ENCODE results near the gene CD180. TPM values are rescaled to one million over a fixed set of nuclear protein-coding genes. Genes with fewer than 3 reads are reported as not detected.

Gene CD180
- total RNA-seq, 1 experiment from 2014 or later = not detected

DNA sequence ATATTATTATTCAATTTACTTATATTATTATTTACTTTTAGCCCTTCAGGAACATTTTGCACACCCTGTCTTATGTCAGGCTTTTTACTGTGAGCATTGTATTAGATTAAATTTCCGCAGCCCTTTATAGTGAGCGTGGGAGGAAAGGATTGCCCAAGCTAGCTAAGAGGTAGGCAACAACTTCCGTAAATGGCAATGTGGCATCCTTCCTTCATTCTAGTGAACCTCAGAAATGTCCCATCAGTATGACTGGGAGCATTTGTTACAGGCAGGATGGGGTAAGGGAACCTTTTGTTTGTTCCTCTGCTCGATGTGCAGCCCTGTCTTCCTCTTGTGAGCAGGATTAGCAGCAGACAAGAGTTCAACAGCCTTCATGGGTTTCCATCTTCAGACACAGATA, 6.2 kb upstream of the CD180 start:
- H3K27me3 ChIP-seq = peaks cover 3% of the 10 kb centered on the region
- DNase-seq = no peak
- no peaks in the 10 kb centered on the region for H3K4me1 ChIP-seq
- H3K4me3 ChIP-seq = no peak overlapping the region
- no peaks in the 10 kb centered on the region for H3K9me3 ChIP-seq (replicated peaks)
- no peaks in the 10 kb centered on the region for H3K36me3 ChIP-seq
- H3K27ac ChIP-seq = no peak overlapping the region

DNA sequence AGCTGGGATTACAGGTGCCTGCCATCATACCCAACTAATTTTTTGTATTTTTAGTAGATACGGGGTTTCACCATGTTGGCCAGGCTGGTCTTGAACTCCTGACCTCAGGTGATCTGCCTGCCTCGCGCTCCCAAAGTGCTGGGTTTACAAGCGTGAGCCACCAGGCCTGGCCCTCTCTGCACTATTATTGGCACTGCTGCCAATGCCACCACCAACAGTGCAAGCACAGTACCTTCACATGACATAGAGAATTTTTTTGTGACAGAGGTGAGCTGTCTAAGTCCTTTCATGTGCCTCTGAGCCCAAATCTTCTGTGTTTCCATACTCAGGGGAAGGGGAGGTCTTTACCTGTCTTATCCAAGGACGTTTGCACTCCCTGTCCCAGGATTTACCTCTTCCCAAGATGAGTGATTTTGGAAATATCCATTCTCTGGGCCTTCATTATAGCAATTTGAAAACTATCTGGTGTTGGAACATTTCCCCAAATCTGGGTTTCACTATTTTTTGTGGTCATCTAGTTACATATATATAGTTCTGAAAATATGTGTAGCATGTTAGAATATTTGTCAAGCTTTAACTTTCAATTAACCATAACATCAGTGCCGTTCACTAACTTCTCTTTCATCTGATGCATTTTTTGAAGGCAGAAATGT, 5.4 kb upstream of the CD180 start:
- H3K27me3 ChIP-seq = peaks cover 3% of the 10 kb centered on the region
- H3K4me3 ChIP-seq = no peak overlapping the region
- DNase-seq = no peak

DNA sequence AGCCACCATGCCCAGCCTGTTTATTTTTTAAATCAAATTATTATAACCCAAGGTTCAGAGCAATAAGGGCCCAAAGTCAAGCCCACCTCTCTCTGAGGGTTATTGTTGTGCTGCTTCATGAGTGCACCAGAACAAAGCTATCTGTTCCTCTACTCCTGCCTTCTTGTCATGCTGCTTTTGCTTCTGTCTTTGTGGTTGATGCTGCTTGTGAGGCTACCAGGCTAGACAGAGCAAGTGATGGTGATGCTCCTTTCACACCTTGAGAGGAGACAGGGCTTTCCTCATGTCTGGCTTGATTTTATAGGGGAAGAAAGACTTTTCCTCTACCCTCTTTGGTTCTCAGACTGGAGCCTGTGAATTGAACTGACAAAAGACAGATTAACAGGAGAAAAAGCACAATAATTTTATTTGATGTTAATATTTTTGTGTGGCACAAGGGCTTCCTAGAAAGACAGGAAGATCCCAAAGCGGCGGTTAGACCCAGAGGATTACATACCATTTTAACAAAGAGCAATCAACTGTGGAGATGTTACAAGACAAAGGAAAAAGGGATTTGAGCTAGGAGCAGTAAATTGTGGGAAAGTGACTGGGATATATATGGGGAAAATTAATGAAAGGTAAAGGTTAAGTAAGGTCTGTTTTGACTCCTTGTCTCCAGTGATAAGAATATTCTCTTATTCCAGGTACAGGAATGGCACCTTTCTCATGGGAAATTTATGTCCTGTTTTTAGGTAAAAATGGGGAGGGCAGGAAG, 4.4 kb upstream of the CD180 start:
- Histone ChIP-seq H3K9me3 (replicated peaks) (no peaks in the 10 kb centered on the region), H3K36me3 (no peaks in the 10 kb centered on the region), H3K27me3 (peaks cover 3% of the 10 kb centered on the region), H3K4me3 (no peak overlapping the region), H3K27ac (no peak overlapping the region), H3K4me1 (no peaks in the 10 kb centered on the region)
- DNase-seq = no peak

More for the DNA sequence above, 5.4 kb upstream of the CD180 start:
- Histone ChIP-seq H3K4me1 (no peaks in the 10 kb centered on the region), H3K27ac (no peak overlapping the region), H3K36me3 (no peaks in the 10 kb centered on the region), H3K9me3 (replicated peaks) (no peaks in the 10 kb centered on the region)

DNA sequence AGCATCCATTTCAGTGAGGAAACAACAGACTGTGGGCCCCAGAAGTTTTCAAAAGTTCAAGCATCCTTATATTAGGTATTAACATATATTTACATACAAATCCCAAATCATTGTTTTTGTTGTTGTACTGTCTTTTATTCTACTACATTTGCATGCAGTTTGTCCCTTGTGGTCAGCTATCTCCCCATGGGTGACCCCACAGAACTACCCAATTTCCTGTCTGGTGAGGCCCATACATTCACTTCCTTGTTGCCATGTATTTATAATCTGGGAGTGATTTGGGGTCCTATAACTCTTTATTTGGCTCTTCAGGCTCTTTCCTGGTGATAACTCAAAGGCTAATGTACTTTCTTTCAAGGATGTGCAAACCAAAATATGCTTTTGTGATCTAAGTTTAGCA, 3.3 kb upstream of the CD180 start:
- Histone ChIP-seq H3K36me3 (no peaks in the 10 kb centered on the region), H3K27me3 (no peaks in the 10 kb centered on the region; the same call in 1 of the 2 replicates), H3K4me1 (no peaks in the 10 kb centered on the region), H3K9me3 (replicated peaks) (no peaks in the 10 kb centered on the region), H3K4me3 (no peak overlapping the region), H3K27ac (no peak overlapping the region)
- no peak for DNase-seq

DNA sequence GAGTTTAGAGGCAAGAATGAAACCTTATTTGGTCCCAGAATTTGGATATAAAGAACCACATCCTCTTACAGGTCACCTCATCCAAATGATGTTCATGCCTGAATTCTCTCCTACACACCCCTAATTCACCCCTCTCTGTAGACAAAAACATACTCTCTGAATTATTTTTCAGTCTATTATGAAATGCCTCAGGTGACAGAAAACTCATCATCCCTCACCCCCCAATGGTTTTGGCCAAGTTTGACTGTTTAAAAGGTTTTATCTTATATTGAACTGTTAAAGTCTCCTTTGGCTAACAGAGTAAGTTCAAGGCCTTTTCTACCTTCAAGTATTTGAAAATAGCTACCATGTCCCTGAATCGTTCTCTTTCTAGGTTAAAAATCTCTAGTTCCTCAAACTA, 2.3 kb upstream of the CD180 start:
- H3K27me3 ChIP-seq = no peaks in the 10 kb centered on the region; the same call in 1 of the 2 replicates
- H3K4me1 ChIP-seq = no peaks in the 10 kb centered on the region
- no peaks in the 10 kb centered on the region for H3K36me3 ChIP-seq
- DNase-seq = no peak
- H3K4me3 ChIP-seq = no peak overlapping the region
- no peak overlapping the region for H3K27ac ChIP-seq
- no peaks in the 10 kb centered on the region for H3K9me3 ChIP-seq (replicated peaks)

DNA sequence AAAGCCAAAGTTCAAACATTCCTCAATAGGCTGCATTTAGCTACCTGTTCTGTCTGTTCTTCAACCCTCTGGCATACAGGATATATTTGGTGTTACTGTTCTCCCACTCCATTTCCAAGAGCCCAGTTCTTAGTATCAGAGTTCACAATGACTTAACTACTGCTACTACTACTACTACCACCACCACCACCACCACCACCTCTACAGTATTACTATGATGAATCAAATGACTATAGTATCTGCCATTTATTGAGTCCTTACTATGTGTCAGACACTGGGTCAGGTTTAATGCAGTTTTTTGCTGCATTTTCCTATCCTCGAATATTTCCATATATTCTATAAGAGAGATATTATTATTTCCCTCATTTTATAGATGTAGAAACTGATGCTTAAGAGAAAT, 937 bp upstream of the CD180 start:
- Histone ChIP-seq H3K27me3 (no peaks in the 10 kb centered on the region; the same call in 1 of the 2 replicates), H3K36me3 (no peaks in the 10 kb centered on the region), H3K9me3 (replicated peaks) (no peaks in the 10 kb centered on the region), H3K4me3 (no peak overlapping the region), H3K4me1 (no peaks in the 10 kb centered on the region), H3K27ac (no peak overlapping the region)
- DNase-seq = no peak

DNA sequence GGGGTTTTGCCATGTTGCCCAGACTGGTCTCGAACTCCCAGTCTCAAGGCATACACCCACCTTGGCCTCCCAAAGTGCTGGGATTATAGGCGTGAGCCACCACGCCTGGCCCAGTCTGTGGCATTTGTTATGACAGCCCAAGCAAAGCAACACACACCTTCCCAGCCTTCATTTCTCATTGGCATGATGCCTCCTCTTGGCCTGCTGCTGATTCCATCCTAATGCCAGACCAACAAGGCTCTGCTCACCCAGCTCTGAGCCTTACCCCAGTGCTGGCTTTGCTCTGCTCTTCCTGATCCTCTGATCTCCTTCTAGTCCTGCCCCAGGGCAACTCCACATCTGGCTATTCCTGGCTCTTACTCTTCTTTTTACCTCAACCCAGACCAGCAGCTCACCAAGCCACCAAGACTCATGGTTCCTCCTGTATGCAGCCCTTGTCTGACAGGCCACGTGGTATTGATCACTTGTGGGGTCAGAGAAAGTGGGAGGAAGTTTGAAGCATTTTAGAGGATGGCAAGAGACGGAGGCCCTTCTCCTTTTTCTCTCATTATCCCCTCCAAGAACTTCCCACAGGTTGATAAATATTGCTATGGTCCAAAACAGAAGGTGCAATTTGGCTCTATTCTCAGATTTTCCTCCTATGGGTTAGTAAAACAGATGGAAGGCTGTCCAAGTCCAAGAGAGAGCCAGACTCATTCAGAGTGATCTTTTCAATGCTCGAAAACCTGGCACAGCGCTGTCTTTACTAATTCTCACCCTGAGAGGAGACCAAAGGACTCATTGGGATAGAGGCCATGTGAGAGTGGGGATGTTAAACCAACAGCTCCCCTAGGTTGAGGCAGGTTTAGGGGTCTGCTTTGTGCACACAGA, 958 bp downstream of the CD180 start:
- Histone ChIP-seq H3K4me3 (no peak overlapping the region), H3K27ac (no peak overlapping the region), H3K27me3 (no peaks in the 10 kb centered on the region), H3K4me1 (no peaks in the 10 kb centered on the region), H3K9me3 (replicated peaks) (no peaks in the 10 kb centered on the region), H3K36me3 (no peaks in the 10 kb centered on the region)
- DNase-seq = no peak

DNA sequence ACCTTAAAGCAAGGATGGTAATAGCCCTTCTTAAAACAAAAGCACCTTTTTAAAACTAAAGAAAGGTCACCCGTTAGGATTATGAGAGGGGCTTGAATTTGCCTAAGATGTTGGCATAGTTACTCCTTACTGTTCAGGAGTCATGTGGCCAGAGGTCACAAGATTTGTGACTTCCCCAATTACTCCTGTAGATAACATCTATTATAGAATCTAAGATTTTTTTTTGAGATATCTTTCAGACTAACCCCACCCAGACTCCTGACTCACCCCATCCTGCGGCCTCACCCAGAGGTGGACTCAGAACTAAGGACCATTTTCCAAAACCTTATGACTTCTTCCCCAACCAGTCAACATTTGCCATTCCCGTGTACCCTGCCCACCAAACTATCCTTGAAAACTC, 2.4 kb downstream of the CD180 start:
- no peaks in the 10 kb centered on the region for H3K27me3 ChIP-seq
- no peak overlapping the region for H3K4me3 ChIP-seq
- H3K36me3 ChIP-seq = no peaks in the 10 kb centered on the region
- H3K27ac ChIP-seq = no peak overlapping the region
- DNase-seq = no peak
- peaks cover 4% of the 10 kb centered on the region; the same call in 1 of the 2 replicates for H3K9me3 ChIP-seq (replicated peaks)
- H3K4me1 ChIP-seq = no peaks in the 10 kb centered on the region

DNA sequence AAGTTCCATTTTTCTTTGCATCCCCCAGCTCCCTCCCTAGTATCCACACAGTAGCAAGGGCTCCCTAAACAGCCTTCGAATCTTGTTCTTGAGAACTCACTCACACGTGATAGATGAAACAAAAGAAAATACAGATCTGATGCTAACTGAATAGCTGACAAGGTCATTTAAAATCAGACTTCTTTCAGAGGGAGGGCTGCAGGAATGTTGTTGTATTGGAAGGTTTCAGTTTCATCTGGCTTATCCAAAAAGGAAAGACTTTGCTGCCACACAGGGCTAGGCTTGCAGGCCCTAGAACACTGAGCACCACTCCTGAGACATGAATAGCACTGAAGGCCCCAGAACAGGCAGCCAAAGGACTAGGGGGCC, 3.2 kb downstream of the CD180 start:
- H3K36me3 ChIP-seq = no peaks in the 10 kb centered on the region
- H3K4me3 ChIP-seq = no peak overlapping the region
- DNase-seq = no peak
- H3K4me1 ChIP-seq = no peaks in the 10 kb centered on the region
- H3K27me3 ChIP-seq = no peaks in the 10 kb centered on the region
- no peak overlapping the region for H3K27ac ChIP-seq
- peaks cover 4% of the 10 kb centered on the region; the same call in 1 of the 2 replicates for H3K9me3 ChIP-seq (replicated peaks)

DNA sequence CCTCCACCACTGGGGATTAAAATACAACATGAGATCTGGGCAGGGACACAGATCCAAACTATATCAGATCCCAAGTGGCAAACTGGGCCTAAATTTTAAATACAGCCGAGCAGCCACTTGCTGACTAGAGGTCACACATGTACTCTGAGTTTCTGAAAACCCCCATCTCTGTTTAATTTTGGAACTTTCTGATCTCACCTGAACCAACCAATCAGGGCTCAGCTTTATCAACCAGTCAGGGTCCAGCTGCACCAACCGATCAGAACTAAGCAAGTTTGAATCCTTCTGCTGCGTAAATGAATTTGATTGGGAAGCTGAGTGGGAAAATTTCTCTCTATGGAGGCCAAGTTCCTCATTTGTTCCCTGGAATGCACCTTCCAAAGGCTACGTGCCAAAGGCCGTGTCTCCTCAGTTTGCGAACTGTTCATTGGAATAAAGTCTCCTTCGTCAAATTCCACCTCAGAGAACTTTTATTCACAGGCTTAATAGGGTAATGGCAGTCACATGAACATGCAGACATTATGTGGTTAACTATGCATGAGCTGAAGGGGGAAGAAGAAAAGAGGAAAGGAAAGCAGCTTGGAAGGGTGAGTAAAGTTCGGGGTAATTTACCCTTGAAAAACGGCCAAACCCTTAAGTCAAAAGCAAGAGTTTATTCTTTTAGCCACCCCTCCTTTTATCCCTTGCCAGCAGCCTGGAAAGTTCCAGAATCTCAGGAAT, 3.7 kb downstream of the CD180 start:
- no peaks in the 10 kb centered on the region for H3K36me3 ChIP-seq
- H3K4me3 ChIP-seq = no peak overlapping the region
- H3K27ac ChIP-seq = no peak overlapping the region
- DNase-seq = no peak
- H3K9me3 ChIP-seq (replicated peaks) = peaks cover 4% of the 10 kb centered on the region; the same call in 1 of the 2 replicates
- no peaks in the 10 kb centered on the region for H3K27me3 ChIP-seq
- no peaks in the 10 kb centered on the region for H3K4me1 ChIP-seq

DNA sequence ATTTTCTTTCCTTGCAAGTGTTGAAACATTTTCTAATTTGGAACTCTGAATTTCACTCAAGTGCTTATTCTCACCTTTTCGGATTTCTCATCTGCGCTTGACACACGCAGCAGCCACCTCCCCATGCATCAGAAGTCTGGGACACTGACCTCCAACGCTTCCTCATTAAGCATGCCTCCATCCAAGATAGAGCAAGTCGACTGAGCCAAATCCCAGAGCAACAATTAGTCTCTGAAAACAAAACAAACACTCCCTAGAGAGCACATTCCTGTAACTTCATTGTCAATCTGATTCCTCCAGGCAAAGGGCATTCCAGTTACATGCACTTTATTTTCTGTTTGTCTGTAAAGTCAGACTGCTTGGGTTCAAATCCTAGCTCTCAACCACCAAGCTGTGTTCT, 5.7 kb downstream of the CD180 start:
- peaks cover 4% of the 10 kb centered on the region; the same call in 1 of the 2 replicates for H3K9me3 ChIP-seq (replicated peaks)
- H3K27me3 ChIP-seq = no peaks in the 10 kb centered on the region
- no peak overlapping the region for H3K27ac ChIP-seq
- no peaks in the 10 kb centered on the region for H3K4me1 ChIP-seq
- no peak overlapping the region for H3K4me3 ChIP-seq
- DNase-seq = no peak
- no peaks in the 10 kb centered on the region for H3K36me3 ChIP-seq

DNA sequence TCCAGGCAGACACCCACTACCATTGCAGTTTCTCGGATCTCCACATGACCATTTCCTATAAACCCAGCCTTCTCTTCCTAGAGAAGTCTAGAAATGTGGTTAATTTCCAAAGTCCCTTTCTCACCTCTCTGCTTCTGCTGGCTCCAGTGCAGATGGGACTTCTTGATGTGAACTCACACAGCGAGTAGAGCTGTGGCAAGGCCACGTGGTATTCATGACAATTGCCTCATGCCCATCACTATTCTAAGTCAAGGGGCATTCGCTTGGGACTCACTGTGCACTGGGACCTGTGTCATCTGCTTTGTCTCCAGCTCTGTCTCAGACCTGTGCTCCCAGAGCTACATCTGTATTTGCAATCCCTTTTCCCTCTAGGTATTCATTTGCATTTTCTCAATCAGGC, 6.2 kb downstream of the CD180 start:
- no peaks in the 10 kb centered on the region for H3K27me3 ChIP-seq
- no peak overlapping the region for H3K4me3 ChIP-seq
- no peaks in the 10 kb centered on the region for H3K36me3 ChIP-seq
- H3K4me1 ChIP-seq = no peaks in the 10 kb centered on the region
- DNase-seq = no peak
- H3K9me3 ChIP-seq (replicated peaks) = peaks cover 4% of the 10 kb centered on the region; the same call in 1 of the 2 replicates
- H3K27ac ChIP-seq = no peak overlapping the region

DNA sequence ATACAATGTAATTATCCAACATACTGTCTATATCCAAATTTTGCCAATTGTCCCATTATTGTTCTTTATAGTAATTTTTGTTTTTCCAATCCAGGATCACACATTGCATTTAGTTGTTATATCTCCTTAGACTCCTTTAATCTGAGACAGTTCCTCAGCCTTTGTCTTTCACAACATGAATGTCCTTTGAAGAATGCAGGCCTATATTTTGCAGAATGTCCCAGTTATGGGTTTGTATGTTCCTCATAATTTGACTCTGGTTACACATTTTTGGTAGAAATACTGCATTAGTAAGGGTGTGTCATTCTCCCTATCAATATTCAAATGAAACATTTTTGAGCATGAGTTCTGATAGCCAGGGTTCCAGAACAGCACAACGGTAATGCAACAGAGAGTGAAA, 6.7 kb downstream of the CD180 start:
- Histone ChIP-seq H3K9me3 (replicated peaks) (peaks cover 4% of the 10 kb centered on the region; the same call in 1 of the 2 replicates), H3K27me3 (no peaks in the 10 kb centered on the region), H3K27ac (no peak overlapping the region), H3K36me3 (no peaks in the 10 kb centered on the region), H3K4me3 (no peak overlapping the region), H3K4me1 (no peaks in the 10 kb centered on the region)
- DNase-seq = no peak

DNA sequence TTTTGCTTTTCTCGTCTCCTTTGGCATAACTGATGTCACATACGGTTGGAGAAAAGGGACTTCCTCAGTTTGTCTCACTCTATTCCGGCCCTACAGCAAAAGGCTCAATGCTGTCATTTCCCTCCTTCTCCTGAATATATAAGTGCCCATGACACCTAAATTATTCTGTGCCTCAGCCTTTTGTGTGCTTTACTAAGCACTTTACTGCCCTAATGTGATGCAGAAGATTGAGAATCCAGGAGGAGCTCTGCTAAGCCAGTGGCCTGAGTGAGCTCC, 7.6 kb downstream of the CD180 start:
- H3K4me3 ChIP-seq = no peak overlapping the region
- no peaks in the 10 kb centered on the region for H3K36me3 ChIP-seq
- H3K4me1 ChIP-seq = no peaks in the 10 kb centered on the region
- no peak for DNase-seq
- H3K27me3 ChIP-seq = no peaks in the 10 kb centered on the region
- H3K9me3 ChIP-seq (replicated peaks) = peaks cover 4% of the 10 kb centered on the region; the same call in 1 of the 2 replicates
- H3K27ac ChIP-seq = no peak overlapping the region

Measured in SJCRH30 (cell line).